ENCODE results near the gene TNIP1.

DNA sequence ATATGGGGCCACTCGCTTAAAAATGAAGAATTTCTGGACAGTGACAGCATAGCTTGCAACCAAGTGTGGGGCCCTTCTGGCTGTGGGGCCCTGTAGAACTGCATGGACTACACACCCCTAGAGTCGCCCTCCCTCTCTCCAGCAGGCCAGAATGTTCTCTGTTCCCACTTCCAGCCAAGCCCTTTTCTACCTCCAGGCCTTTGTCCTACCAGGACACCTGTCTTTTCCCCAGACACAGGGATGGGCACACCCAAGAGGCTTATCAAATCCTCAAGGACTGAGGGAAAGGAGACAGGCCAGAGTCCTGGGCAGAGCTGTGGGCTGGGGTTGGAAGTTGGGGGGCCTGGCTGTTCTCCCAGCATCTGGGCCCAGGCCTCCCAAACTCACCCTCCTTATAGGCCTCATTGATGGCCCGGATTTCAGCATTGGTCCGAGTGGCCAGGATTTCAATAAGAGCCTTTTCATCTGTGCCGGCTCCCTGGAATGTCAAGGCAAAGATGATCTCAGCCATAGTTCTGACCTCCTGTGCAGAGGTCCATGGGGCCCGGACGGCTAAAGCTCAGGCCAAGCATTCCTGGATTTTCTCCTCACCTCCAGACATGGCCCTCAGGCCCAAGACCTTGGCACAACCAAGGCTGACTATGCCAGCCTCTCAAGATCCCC, 38.2 kb upstream of the TNIP1 start:
- TF ChIP-seq POLR2A (IDR thresholded peaks at IDR 0.05; ENCODE audit: low read depth, low read length) (no peak), POLR2AphosphoS5 (IDR thresholded peaks at IDR 0.05; ENCODE audit: low read depth, low read length) (no peak)

All from GM12891 (cell line).